Measurements from ENCODE around the gene DRC3. TPM values are rescaled to one million over a fixed set of nuclear protein-coding genes. Genes with fewer than 3 reads are reported as not detected.

Gene DRC3
- polyA plus RNA-seq, 1 donor from 2014 or later: 1.9 TPM

DNA sequence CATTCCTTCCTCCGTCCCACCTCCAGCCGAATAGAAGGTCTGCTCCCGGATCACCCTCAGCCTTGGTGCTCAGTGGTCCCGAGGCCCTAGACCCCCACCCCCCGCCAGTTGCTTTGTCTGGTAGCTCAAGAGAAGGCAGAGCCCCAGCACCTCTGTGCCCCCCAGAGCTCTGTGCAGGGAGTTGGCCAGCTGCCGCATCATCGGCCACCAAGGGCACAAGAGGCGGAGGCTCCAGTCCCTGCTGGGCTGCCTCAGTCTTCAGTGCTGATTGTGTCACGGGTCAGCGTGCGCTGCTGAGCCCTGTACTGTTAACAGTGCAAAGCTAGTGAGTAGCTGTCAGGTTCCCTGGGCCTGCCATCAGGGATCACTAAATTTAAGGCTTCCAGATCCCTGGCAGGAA is 92.9 kb downstream of the DRC3 start:
- Histone ChIP-seq H3K79me2 (replicated peaks; ENCODE audit: insufficient read depth, low read length) (no peaks in the 10 kb centered on the region), H3K27ac (ENCODE audit: low read length) (no peak overlapping the region), H3K4me2 (ENCODE audit: low read length) (no peak overlapping the region)

More for the DNA sequence above, 92.9 kb downstream of the DRC3 start:
- H3K9me2 ChIP-seq (ENCODE audit: insufficient read depth, low read length): no peaks in the 10 kb centered on the region
- H3F3A ChIP-seq (ENCODE audit: insufficient read depth, low read length, poor library complexity, severe bottlenecking): no peaks in the 10 kb centered on the region
- H2AFZ ChIP-seq (ENCODE audit: low read depth, low read length): no peak overlapping the region
- TF ChIP-seq MXI1 (conservative IDR thresholded peaks at IDR 0.05; ENCODE audit: poor library complexity, severe bottlenecking) (no peak), EP300 (conservative IDR thresholded peaks at IDR 0.05; ENCODE audit: poor library complexity, severe bottlenecking) (no peak), SMC3 (conservative IDR thresholded peaks at IDR 0.05; ENCODE audit: poor library complexity) (no peak), EZH2 (IDR thresholded peaks at IDR 0.05; ENCODE audit: borderline replicate concordance, insufficient read depth, low read length, poor library complexity, severe bottlenecking) (no peak), RAD21 (conservative IDR thresholded peaks at IDR 0.05) (no peak), POLR2AphosphoS5 (IDR thresholded peaks at IDR 0.05) (no peak), TAF1 (IDR thresholded peaks at IDR 0.05; ENCODE audit: low read depth) (no peak)
- TF ChIP-seq, protein P1, sequence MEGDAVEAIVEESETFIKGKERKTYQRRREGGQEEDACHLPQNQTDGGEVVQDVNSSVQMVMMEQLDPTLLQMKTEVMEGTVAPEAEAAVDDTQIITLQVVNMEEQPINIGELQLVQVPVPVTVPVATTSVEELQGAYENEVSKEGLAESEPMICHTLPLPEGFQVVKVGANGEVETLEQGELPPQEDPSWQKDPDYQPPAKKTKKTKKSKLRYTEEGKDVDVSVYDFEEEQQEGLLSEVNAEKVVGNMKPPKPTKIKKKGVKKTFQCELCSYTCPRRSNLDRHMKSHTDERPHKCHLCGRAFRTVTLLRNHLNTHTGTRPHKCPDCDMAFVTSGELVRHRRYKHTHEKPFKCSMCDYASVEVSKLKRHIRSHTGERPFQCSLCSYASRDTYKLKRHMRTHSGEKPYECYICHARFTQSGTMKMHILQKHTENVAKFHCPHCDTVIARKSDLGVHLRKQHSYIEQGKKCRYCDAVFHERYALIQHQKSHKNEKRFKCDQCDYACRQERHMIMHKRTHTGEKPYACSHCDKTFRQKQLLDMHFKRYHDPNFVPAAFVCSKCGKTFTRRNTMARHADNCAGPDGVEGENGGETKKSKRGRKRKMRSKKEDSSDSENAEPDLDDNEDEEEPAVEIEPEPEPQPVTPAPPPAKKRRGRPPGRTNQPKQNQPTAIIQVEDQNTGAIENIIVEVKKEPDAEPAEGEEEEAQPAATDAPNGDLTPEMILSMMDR (IDR thresholded peaks at IDR 0.05; ENCODE audit: poor library complexity, severe bottlenecking): no peak
- TF ChIP-seq, protein P2, sequence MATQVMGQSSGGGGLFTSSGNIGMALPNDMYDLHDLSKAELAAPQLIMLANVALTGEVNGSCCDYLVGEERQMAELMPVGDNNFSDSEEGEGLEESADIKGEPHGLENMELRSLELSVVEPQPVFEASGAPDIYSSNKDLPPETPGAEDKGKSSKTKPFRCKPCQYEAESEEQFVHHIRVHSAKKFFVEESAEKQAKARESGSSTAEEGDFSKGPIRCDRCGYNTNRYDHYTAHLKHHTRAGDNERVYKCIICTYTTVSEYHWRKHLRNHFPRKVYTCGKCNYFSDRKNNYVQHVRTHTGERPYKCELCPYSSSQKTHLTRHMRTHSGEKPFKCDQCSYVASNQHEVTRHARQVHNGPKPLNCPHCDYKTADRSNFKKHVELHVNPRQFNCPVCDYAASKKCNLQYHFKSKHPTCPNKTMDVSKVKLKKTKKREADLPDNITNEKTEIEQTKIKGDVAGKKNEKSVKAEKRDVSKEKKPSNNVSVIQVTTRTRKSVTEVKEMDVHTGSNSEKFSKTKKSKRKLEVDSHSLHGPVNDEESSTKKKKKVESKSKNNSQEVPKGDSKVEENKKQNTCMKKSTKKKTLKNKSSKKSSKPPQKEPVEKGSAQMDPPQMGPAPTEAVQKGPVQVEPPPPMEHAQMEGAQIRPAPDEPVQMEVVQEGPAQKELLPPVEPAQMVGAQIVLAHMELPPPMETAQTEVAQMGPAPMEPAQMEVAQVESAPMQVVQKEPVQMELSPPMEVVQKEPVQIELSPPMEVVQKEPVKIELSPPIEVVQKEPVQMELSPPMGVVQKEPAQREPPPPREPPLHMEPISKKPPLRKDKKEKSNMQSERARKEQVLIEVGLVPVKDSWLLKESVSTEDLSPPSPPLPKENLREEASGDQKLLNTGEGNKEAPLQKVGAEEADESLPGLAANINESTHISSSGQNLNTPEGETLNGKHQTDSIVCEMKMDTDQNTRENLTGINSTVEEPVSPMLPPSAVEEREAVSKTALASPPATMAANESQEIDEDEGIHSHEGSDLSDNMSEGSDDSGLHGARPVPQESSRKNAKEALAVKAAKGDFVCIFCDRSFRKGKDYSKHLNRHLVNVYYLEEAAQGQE (IDR thresholded peaks at IDR 0.05; ENCODE audit: borderline replicate concordance): no peak
- no peaks in the 10 kb centered on the region for H3K9me3 ChIP-seq (ENCODE audit: low read length)
- no peaks in the 10 kb centered on the region for H3K27me3 ChIP-seq (ENCODE audit: insufficient read depth, low read depth, low read length)
- H3K36me3 ChIP-seq (ENCODE audit: insufficient read depth, low read length): no peaks in the 10 kb centered on the region
- no peak overlapping the region for H3K9ac ChIP-seq (ENCODE audit: low read length)
- no peaks in the 10 kb centered on the region for H4K20me1 ChIP-seq (ENCODE audit: insufficient read depth)
- no peak overlapping the region for H3K4me3 ChIP-seq (ENCODE audit: low read length)

Other genes with a start within 250 kb of the DRC3 start
- 22.5 and 25.9 TPM in 2 replicates for gene SREBF1, start 135.9 kb upstream of the DRC3 start, polyA plus RNA-seq
- gene TOM1L2, start 462 bp upstream of the DRC3 start, polyA plus RNA-seq: 40.9 and 53.4 TPM in 2 replicates
- gene ATPAF2, start 66.3 kb downstream of the DRC3 start, polyA plus RNA-seq: 30.5 and 33.3 TPM in 2 replicates
- gene GID4, start 66.5 kb downstream of the DRC3 start, polyA plus RNA-seq: 3.6 and 4.9 TPM in 2 replicates
- 40.6 and 51.2 TPM in 2 replicates for gene DRG2, start 115.1 kb downstream of the DRC3 start, polyA plus RNA-seq
- 1.5 and 1.9 TPM in 2 replicates for gene MYO15A, start 135.9 kb downstream of the DRC3 start, polyA plus RNA-seq
- 55.0 and 63.0 TPM in 2 replicates for gene ALKBH5, start 211.0 kb downstream of the DRC3 start, polyA plus RNA-seq

All from neural cell (in vitro differentiated cells).